HG03469 (cell line): ENCODE data around the gene ACADM.
"Not testable (repeated sequence)": the region's sequence is repeated elsewhere in the genome, so short reads cannot be mapped to it uniquely, and the experiment has no call there.

Experiments used
- ATAC-seq: cut with Tn5 transposase; IDR thresholded peaks from one replicate; pipeline ENCODE4 v1.9.1; 2021; ENCODE audit warnings: mild to moderate bottlenecking, moderate library complexity, moderate number of reproducible peaks; ENCODE audit not compliant: unreplicated experiment

Gene ACADM

GRCh38 chr1:75724472-75725022 is at the start of gene ACADM:
ACADM (plus strand) TSS chr1:75724709; CDS start chr1:75724788, 79 bp downstream.
- ATAC-seq = peak; percentile 75

DNA sequence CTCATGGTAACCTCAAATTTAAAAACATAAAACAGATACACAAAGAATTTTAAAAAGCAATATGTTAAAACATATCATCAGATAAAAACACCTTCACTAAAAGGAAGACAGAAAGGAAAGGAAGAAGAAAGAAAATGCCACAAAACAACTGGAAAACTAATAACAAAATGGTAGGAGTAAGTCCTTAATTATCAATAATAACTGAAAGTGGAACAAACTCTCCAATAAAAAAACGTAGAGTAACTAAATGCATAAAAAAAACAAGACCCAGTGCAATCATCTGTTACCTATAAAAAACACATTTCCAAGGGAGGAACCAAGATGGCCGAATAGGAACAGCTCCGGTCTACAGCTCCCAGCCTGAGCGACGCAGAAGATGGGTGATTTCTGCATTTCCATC is 47.1 kb upstream of the ACADM start:
- ATAC-seq = no peak

DNA sequence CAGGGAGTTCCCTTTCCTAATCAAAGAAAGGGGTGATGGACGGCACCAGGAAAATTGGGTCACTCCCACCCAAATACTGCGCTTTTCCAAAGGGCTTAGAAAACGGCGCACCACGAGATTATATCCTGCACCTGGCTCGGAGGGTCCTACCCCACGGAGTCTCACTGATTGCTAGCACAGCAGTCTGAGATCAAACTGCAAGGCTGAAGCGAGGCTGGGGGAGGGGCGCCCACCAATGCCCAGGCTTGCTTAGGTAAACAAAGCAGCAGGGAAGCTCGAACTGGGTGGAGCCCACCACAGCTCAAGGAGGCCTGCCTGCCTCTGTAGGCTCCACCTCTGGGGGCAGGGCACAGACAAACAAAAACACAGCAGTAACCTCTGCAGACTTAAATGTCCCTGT is 46.5 kb upstream of the ACADM start:
- ATAC-seq = not testable (repeated sequence)

- ATAC-seq = no peak
Observed at GRCh38 chr1:75690547-75690946, 34.0 kb upstream of the ACADM start.

GRCh38 chr1:75693551-75693950 is 31.0 kb upstream of the ACADM start:
- no peak for ATAC-seq

GRCh38 chr1:75696000-75696399 is 28.5 kb upstream of the ACADM start:
- ATAC-seq = no peak

- ATAC-seq = no peak
Observed at GRCh38 chr1:75707191-75707590, 17.3 kb upstream of the ACADM start.

DNA sequence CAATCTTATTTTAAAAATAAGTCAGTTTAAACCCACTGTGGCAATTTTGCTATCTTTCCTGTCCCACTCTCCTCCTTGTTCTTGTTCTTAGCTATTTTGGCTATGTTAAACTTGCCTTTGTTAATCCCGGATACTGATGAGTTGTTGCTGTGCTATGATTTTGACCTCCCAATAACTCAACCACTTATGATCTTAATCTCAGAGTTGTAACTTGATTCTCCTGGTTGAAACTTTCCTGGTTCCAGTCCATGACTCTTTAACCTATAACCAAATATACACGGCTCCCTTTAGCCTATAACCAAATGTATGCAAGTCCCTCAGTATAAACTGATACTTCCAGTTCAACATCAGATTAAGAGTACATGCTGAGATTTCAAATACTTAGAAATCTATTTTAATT is 15.6 kb upstream of the ACADM start:
- ATAC-seq = no peak

DNA sequence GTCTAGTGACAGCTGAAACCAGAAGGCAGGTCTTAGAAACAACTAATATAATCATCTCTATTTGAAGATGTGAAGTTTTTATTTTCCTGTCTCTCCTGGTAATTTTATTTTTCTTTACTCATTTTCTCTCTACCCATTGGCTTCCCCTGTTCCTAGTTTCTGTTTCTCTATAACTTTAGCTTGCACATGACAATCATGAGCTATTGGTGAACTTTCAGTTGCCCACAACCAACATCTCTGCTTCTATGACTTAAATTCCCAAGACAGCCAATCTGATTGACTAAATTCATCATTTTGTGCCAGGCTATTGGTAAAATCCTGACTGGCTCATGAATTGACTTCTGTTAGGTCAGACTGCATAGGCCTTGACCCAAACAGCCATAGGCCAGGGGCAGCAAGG is 13.7 kb upstream of the ACADM start:
- ATAC-seq = no peak

- ATAC-seq = no peak
Observed at GRCh38 chr1:75711846-75712245, 12.7 kb upstream of the ACADM start.

- ATAC-seq = no peak
Observed at GRCh38 chr1:75712306-75712705, 12.2 kb upstream of the ACADM start.

DNA sequence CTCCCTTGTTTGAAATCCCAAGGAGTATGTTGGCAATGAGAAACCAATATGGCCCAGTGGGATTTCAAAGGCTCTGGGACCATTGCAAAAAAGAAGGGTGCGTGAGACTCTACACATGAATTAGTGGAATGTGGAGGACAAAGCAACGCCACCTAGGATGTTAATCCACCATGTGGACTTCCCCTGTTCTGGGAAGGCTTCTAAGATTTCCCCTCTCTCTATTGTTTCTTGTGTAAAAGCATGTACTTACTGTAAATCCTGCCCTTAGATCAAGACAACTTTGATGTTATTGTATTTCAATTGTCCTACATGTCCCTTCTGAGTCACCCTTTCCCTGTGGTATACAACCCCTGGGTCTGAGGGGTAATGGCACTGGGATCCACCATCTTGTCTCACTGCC is 4.7 kb upstream of the ACADM start:
- no peak for ATAC-seq

- ATAC-seq = no peak
Observed at GRCh38 chr1:75720325-75720724, 4.2 kb upstream of the ACADM start.

DNA sequence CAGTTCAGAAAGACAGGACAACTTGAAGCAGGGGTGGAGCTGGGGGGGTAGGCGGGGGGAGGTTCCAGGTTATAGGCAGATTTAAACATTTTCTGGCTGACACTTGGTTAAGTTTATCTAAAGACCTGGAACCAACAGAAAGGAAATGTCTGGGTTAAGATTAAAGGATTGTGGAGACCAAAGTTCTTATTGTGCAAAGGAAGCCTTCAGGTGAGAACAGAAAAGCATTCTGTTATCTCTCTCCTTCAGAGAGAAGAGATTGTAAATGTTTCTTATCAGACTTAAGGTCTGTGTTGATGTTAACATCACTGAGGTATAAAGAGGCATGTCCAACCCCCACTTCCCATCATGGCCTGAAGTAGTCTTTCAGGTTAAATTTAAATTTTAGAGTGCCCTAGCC is 3.7 kb upstream of the ACADM start:
- no peak for ATAC-seq

GRCh38 chr1:75722246-75722645 is 2.3 kb upstream of the ACADM start:
- ATAC-seq = not testable (repeated sequence)

- no peak for ATAC-seq
Observed at GRCh38 chr1:75722966-75723365, 1.5 kb upstream of the ACADM start.

- ATAC-seq = peak; percentile 43
Observed at GRCh38 chr1:75723989-75724471, 479 bp upstream of the ACADM start.

DNA sequence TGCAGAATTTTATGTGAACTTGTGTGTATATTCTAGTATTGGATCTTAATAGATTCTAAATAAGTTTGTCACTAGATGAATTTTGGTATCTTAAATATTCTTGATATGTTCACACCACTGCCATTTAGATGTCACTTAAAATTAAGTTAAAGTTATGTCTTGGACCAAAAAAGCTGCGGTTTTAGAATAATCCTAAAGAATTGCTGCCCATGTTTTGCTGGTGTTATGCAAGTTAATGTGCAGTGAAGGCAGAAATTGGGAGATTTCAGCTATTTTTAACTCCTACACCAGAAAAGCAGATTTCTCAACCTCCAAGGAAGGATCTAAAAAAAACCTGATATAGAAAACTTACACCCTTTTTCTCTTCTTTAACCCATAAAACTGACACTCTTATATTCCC is 757 bp downstream of the ACADM start:
- no peak for ATAC-seq

DNA sequence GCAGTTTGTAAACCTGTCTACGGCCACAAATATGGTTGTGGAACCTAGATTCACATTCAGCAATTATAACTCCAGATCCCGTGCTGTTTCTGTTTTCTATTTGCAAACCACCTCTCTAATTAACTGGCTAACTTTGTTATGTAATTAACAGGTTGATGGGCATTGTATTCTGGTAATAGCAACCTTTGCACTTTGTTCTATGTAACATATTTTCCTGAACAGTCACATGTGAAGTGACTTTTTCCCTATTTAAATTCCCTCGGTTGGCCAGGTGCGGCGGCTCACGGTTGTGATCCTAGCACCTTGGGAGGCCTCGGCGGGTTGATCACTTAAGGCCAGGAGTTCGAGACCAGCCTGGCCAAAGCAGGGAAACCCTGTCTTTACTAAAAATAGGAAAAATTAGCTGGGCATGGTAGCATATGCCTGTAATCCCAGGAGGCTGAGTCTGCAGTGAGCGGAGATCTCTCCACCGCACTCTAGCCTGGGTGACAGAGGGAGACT is 1.4 kb downstream of the ACADM start:
- ATAC-seq = no peak

GRCh38 chr1:75727571-75727970 is 3.1 kb downstream of the ACADM start:
- ATAC-seq = peak; percentile 20

DNA sequence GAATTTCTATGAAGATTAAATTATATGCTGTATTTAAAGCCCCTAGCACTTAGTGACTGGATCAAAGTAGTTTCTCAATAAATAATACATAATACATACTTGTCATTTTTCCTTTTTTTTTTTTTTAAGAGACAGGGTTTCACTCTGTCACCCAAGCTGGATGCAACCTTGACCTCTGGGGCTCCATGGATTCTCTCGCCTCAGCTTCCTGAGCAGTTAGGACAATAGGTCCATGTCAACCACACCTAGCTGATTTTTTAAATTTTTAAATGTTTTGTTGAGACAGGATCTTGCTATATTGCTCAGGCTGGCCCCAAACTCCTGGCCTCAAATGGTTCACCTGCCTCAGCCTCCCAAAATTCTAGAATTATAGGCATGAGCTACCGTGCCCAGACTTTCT is 5.9 kb downstream of the ACADM start:
- no peak for ATAC-seq

DNA sequence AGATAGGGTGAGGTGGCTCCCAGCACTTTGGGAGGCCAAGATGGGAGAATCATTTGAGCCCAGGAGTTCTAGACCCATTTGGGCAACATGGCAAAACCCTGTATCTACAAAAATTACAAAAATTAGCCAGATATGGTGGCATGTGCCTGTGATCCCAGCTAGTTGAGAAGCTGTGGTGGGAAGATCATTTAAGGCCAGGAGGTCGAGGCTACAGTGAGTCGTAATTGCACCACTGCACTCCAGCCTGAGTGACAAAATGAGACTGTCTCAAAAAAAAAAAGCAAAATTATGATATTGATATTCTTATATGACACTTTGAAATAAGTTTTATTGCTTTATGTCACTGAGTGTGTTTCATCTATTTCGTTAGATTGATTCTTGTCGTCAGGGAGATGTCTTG is 7.4 kb downstream of the ACADM start:
- no peak for ATAC-seq

GRCh38 chr1:75732703-75733102 is 8.2 kb downstream of the ACADM start:
- ATAC-seq = no peak
